ENCODE data around the gene TMEM184B.
A peak's percentile ranks its signal among the peaks of the same experiment; 100 is the strongest.

The TMEM184B gene

DNA sequence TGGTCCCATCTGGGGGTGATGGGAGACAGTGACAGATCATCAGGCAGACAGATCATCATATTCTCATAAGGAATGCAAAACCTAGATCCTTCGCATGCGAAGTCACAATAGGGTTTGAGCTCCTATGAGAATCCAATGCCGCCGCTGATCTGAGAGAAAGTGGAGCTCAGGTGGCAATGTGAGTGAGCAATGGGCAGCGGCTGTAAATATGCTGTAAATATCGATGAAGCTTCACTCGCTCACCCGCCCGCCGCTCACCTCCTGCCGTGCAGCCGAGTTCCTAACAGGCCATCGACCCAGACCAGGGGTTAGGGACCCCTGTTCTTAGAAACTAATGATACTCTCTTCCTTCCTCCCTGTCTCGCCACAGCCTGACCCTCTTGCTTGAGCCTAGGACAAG, 81.8 kb downstream of the TMEM184B start:
- Histone ChIP-seq H3K18ac (ENCODE audit: low read length) (no peak overlapping the region), H2BK12ac (ENCODE audit: low read length) (no peak overlapping the region), H3K27ac (ENCODE audit: low read depth, low read length) (no peak overlapping the region), H3K9ac (ENCODE audit: low read length) (no peak overlapping the region), H2AFZ (ENCODE audit: insufficient read depth, low read length, poor library complexity) (no peak overlapping the region), H3K4me1 (ENCODE audit: control insufficient read depth in 1 of 2, insufficient read depth in 2 of 2, low read length in 2 of 2) (peaks cover 0 to 4% of the 10 kb centered on the region in 2 experiments), H2BK5ac (ENCODE audit: low read depth, low read length, poor library complexity) (no peak overlapping the region), H3K23ac (ENCODE audit: low read length) (no peak overlapping the region), H4K91ac (ENCODE audit: low read depth, low read length) (no peak overlapping the region), H4K12ac (ENCODE audit: low read depth, low read length) (no peak overlapping the region), H3K4me3 (ENCODE audit: low read depth, low read length) (no peak overlapping the region), H3K36me3 (ENCODE audit: control insufficient read depth in 1 of 2, insufficient read depth in 2 of 2, low read length in 2 of 2) (no peaks in the 10 kb centered on the region), H3K4me2 (ENCODE audit: low read length) (no peak overlapping the region), H3K14ac (ENCODE audit: low read length) (no peak overlapping the region), H3K79me1 (ENCODE audit: low read length) (peaks cover 3% of the 10 kb centered on the region), H3K27me3 (ENCODE audit: insufficient read depth, low read length) (no peaks in the 10 kb centered on the region), H3K4ac (ENCODE audit: low read depth, low read length) (no peak overlapping the region), H4K8ac (ENCODE audit: low read depth, low read length) (no peak overlapping the region), H3K79me2 (ENCODE audit: control insufficient read depth, insufficient read depth, low read length, poor library complexity) (no peaks in the 10 kb centered on the region), H2AK5ac (ENCODE audit: low read length) (no peak overlapping the region), H3K9me3 (ENCODE audit: insufficient read depth, low read depth, low read length) (no peaks in the 10 kb centered on the region), H2BK120ac (ENCODE audit: insufficient read depth, low read length, poor library complexity) (no peak overlapping the region)
- DNase-seq, result no peak
- no CpG with 5 or more reads among the region's 14 CpGs for WGBS (ENCODE audit: extremely low coverage, insufficient coverage, insufficient read length)

DNA sequence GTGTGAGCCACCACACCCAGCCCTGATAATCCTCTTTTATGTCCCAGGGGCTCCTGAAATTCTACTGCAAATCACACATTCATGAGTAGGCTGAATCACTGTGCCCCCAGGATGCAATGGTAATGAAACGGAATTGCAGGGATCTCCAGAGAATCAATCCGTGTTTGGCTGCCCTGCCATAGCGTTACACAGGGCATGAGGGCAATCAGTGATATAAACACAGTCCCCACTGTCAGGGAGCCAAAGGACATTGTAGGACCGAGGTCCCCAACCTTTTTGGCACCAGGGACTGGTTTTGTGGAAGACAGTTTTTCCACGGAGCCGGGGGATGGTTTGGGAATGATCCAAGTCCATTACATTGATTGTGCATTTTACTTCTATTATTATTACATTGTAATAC, 82.2 kb downstream of the TMEM184B start:
- no peak overlapping the region for H2AK5ac ChIP-seq (ENCODE audit: low read length)
- no peak for DNase-seq
- no peak overlapping the region for H3K4me2 ChIP-seq (ENCODE audit: low read length)
- H3K79me2 ChIP-seq (ENCODE audit: control insufficient read depth, insufficient read depth, low read length, poor library complexity), result no peaks in the 10 kb centered on the region
- no peak overlapping the region for H4K12ac ChIP-seq (ENCODE audit: low read depth, low read length)
- no peak overlapping the region for H3K18ac ChIP-seq (ENCODE audit: low read length)
- no peak overlapping the region for H3K14ac ChIP-seq (ENCODE audit: low read length)
- peaks cover 3% of the 10 kb centered on the region for H3K79me1 ChIP-seq (ENCODE audit: low read length)
- no peak overlapping the region for H4K91ac ChIP-seq (ENCODE audit: low read depth, low read length)
- no CpG with 5 or more reads among the region's 6 CpGs for WGBS (ENCODE audit: extremely low coverage, insufficient coverage, insufficient read length)
- H2AFZ ChIP-seq (ENCODE audit: insufficient read depth, low read length, poor library complexity), result no peak overlapping the region
- no peak overlapping the region for H3K27ac ChIP-seq (ENCODE audit: low read depth, low read length)
- no peak overlapping the region for H4K8ac ChIP-seq (ENCODE audit: low read depth, low read length)
- no peak overlapping the region for H3K9ac ChIP-seq (ENCODE audit: low read length)
- H2BK5ac ChIP-seq (ENCODE audit: low read depth, low read length, poor library complexity), result no peak overlapping the region
- no peak overlapping the region for H3K4ac ChIP-seq (ENCODE audit: low read depth, low read length)
- H3K4me1 ChIP-seq (ENCODE audit: control insufficient read depth in 1 of 2, insufficient read depth in 2 of 2, low read length in 2 of 2), result peaks cover 0 to 4% of the 10 kb centered on the region in 2 experiments
- no peaks in the 10 kb centered on the region for H3K36me3 ChIP-seq (ENCODE audit: control insufficient read depth in 1 of 2, insufficient read depth in 2 of 2, low read length in 2 of 2)
- H3K23ac ChIP-seq (ENCODE audit: low read length), result no peak overlapping the region
- no peaks in the 10 kb centered on the region for H3K27me3 ChIP-seq (ENCODE audit: insufficient read depth, low read length)
- no peaks in the 10 kb centered on the region for H3K9me3 ChIP-seq (ENCODE audit: insufficient read depth, low read depth, low read length)
- no peak overlapping the region for H2BK12ac ChIP-seq (ENCODE audit: low read length)
- no peak overlapping the region for H3K4me3 ChIP-seq (ENCODE audit: low read depth, low read length)
- H2BK120ac ChIP-seq (ENCODE audit: insufficient read depth, low read length, poor library complexity), result no peak overlapping the region

DNA sequence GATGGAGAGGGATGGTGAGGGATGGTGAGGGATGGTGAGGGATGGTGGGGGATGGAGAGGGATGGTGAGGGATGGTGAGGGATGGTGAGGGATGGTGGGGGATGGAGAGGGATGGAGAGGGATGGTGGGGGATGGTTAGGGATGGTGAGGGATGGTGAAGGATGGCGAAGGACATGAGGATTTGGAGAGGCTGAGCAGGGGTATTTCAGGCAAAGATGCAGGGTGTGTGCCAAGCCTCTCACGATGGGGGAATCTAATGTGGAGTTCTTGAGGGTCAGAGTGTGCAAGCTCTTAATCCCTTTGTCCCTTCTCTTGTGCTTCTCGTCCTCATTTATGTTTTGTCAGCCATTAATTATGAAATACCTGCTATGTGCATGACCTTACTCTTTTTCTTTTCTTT, 83.7 kb downstream of the TMEM184B start:
- Histone ChIP-seq H2BK5ac (ENCODE audit: low read depth, low read length, poor library complexity) (no peak overlapping the region), H3K36me3 (ENCODE audit: control insufficient read depth in 1 of 2, insufficient read depth in 2 of 2, low read length in 2 of 2) (no peaks in the 10 kb centered on the region), H2BK120ac (ENCODE audit: insufficient read depth, low read length, poor library complexity) (no peak overlapping the region), H2BK12ac (ENCODE audit: low read length) (no peak overlapping the region), H3K4me2 (ENCODE audit: low read length) (no peak overlapping the region), H3K14ac (ENCODE audit: low read length) (no peak overlapping the region), H3K9ac (ENCODE audit: low read length) (no peak overlapping the region), H3K18ac (ENCODE audit: low read length) (no peak overlapping the region), H3K79me1 (ENCODE audit: low read length) (peaks cover 5% of the 10 kb centered on the region), H3K4me1 (ENCODE audit: control insufficient read depth in 1 of 2, insufficient read depth in 2 of 2, low read length in 2 of 2) (peaks cover 0 to 4% of the 10 kb centered on the region in 2 experiments), H3K79me2 (ENCODE audit: control insufficient read depth, insufficient read depth, low read length, poor library complexity) (no peaks in the 10 kb centered on the region), H2AFZ (ENCODE audit: insufficient read depth, low read length, poor library complexity) (no peak overlapping the region), H3K9me3 (ENCODE audit: insufficient read depth, low read depth, low read length) (no peaks in the 10 kb centered on the region), H3K4me3 (ENCODE audit: low read depth, low read length) (no peak overlapping the region), H3K27ac (ENCODE audit: low read depth, low read length) (no peak overlapping the region), H4K91ac (ENCODE audit: low read depth, low read length) (no peak overlapping the region), H3K23ac (ENCODE audit: low read length) (no peak overlapping the region), H4K8ac (ENCODE audit: low read depth, low read length) (no peak overlapping the region), H3K4ac (ENCODE audit: low read depth, low read length) (no peak overlapping the region), H4K12ac (ENCODE audit: low read depth, low read length) (no peak overlapping the region), H2AK5ac (ENCODE audit: low read length) (no peak overlapping the region), H3K27me3 (ENCODE audit: insufficient read depth, low read length) (no peaks in the 10 kb centered on the region)
- no peak for DNase-seq
- 100% methylated on average over 1 of the region's 3 CpGs for WGBS (ENCODE audit: extremely low coverage, insufficient coverage, insufficient read length)

- H4K8ac ChIP-seq (ENCODE audit: low read depth, low read length), result no peak overlapping the region
- H3K23ac ChIP-seq (ENCODE audit: low read length), result no peak overlapping the region
- H3K4me2 ChIP-seq (ENCODE audit: low read length), result no peak overlapping the region
- no peak overlapping the region for H2BK12ac ChIP-seq (ENCODE audit: low read length)
- H3K4ac ChIP-seq (ENCODE audit: low read depth, low read length), result no peak overlapping the region
- H3K14ac ChIP-seq (ENCODE audit: low read length), result no peak overlapping the region
- no peak overlapping the region for H2BK5ac ChIP-seq (ENCODE audit: low read depth, low read length, poor library complexity)
- H3K4me3 ChIP-seq (ENCODE audit: low read depth, low read length), result no peak overlapping the region
- no peaks in the 10 kb centered on the region for H3K9me3 ChIP-seq (ENCODE audit: insufficient read depth, low read depth, low read length)
- H3K4me1 ChIP-seq (ENCODE audit: control insufficient read depth in 1 of 2, insufficient read depth in 2 of 2, low read length in 2 of 2), result peaks cover 0 to 3% of the 10 kb centered on the region in 2 experiments
- no peak overlapping the region for H4K12ac ChIP-seq (ENCODE audit: low read depth, low read length)
- H3K79me2 ChIP-seq (ENCODE audit: control insufficient read depth, insufficient read depth, low read length, poor library complexity), result no peaks in the 10 kb centered on the region
- no peak overlapping the region for H3K27ac ChIP-seq (ENCODE audit: low read depth, low read length)
- no peak overlapping the region for H4K91ac ChIP-seq (ENCODE audit: low read depth, low read length)
- H3K27me3 ChIP-seq (ENCODE audit: insufficient read depth, low read length), result no peaks in the 10 kb centered on the region
- H3K9ac ChIP-seq (ENCODE audit: low read length), result no peak overlapping the region
- no peak overlapping the region for H2AK5ac ChIP-seq (ENCODE audit: low read length)
- H2AFZ ChIP-seq (ENCODE audit: insufficient read depth, low read length, poor library complexity), result no peak overlapping the region
- DNase-seq, result peak in 1 of 2 donors; percentile 81
- H3K79me1 ChIP-seq (ENCODE audit: low read length), result peaks cover 8% of the 10 kb centered on the region
- H2BK120ac ChIP-seq (ENCODE audit: insufficient read depth, low read length, poor library complexity), result no peak overlapping the region
- no CpG with 5 or more reads among the region's 10 CpGs for WGBS (ENCODE audit: extremely low coverage, insufficient coverage, insufficient read length)
- no peaks in the 10 kb centered on the region for H3K36me3 ChIP-seq (ENCODE audit: control insufficient read depth in 1 of 2, insufficient read depth in 2 of 2, low read length in 2 of 2)
- H3K18ac ChIP-seq (ENCODE audit: low read length), result no peak overlapping the region
Measured at GRCh38 chr22:38187413-38188212, 85.2 kb downstream of the TMEM184B start.

All from trophoblast cell (in vitro differentiated cells and primary cell).